ENCODE results near the gene YTHDC2. TPM values are rescaled to one million over a fixed set of nuclear protein-coding genes. Genes with fewer than 3 reads are reported as not detected.

Gene YTHDC2
- polyA plus RNA-seq, 1 experiment: 2.5 TPM

DNA sequence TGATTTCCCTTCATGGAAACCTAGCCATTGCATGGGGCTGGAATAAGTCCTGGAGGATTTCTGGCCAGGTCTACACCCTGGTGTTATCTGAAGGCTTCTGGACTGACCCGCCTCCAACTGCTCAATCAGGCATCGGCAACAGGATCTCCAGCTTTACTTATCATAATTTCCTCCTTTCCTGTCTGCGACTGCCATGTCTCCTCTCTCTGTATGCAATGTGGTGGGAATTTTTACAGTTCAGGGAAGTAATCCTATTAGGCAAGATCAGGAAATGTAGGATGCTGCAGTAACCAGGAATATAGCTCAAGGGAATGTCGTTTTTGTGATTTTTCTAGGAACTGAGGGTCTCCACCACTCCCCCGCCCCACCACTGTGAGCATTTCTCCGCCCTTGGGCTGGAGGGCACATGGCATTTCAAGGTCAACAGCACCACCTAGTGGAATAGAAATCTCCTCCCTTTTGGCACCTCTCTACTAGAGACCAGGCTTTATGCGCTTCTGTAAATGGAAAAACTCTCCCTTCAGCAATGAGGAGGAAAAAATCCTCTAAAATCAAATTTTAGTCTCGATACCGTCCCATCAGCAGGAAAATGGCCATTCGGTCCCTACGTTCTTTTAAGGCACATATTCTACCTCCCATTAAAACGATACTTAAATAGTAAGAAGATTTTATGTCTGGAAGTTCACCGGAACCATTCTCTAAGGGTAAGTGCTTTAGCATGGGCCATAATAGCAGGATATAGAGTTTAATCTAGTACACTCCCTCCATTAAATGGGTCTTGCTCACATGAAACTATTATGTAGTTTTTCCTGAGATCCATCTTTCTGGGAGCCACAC lies 93.0 kb downstream of the YTHDC2 start:
- H3K27me3 ChIP-seq (ENCODE audit: control insufficient read depth, insufficient read depth, low read length): no peaks in the 10 kb centered on the region
- no peaks in the 10 kb centered on the region for H3K36me3 ChIP-seq (ENCODE audit: control insufficient read depth, insufficient read depth, low read length)
- no peak overlapping the region for H3K4me3 ChIP-seq (ENCODE audit: low read depth, low read length)
- POLR2A ChIA-PET: no interaction called here
- TF ChIP-seq, protein P1, sequence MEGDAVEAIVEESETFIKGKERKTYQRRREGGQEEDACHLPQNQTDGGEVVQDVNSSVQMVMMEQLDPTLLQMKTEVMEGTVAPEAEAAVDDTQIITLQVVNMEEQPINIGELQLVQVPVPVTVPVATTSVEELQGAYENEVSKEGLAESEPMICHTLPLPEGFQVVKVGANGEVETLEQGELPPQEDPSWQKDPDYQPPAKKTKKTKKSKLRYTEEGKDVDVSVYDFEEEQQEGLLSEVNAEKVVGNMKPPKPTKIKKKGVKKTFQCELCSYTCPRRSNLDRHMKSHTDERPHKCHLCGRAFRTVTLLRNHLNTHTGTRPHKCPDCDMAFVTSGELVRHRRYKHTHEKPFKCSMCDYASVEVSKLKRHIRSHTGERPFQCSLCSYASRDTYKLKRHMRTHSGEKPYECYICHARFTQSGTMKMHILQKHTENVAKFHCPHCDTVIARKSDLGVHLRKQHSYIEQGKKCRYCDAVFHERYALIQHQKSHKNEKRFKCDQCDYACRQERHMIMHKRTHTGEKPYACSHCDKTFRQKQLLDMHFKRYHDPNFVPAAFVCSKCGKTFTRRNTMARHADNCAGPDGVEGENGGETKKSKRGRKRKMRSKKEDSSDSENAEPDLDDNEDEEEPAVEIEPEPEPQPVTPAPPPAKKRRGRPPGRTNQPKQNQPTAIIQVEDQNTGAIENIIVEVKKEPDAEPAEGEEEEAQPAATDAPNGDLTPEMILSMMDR (IDR thresholded peaks at IDR 0.05; ENCODE audit: insufficient read depth, low read depth, low read length): peak; percentile 72
- CTCF ChIA-PET: interaction anchor here (0.6 to 2.8 kb wide), 20 partner anchors 11 to 1477 kb away, joined by 3 to 11 read pairs (median 4); no protein-coding TSS in a partner anchor
- DNase-seq (ENCODE audit: low read depth): no peak

DNA sequence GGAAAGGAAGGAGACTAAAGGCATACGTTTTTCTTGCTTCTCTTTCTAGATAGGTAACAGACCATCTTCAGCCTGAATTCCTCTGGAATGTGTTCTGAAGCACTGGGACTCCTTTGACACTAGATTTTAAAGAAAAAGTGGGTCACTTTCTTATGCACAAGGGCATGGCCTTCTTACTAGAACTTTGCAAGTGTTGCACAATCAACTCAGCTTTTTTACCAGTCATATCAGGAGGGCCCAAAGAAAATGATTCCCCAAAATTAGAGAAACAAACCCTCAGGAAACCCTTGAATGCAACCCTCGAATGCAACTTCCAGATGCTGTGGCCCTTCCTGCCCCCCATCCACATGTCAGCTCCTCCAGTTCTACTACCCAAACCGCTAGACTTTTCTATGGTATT lies 93.9 kb downstream of the YTHDC2 start:
- Histone ChIP-seq H3K36me3 (ENCODE audit: control insufficient read depth, insufficient read depth, low read length) (no peaks in the 10 kb centered on the region), H3K4me3 (ENCODE audit: low read depth, low read length) (no peak overlapping the region), H3K27me3 (ENCODE audit: control insufficient read depth, insufficient read depth, low read length) (no peaks in the 10 kb centered on the region)
- TF ChIP-seq, protein P1 (IDR thresholded peaks at IDR 0.05; ENCODE audit: insufficient read depth, low read depth, low read length): no peak
- ChIA-PET POLR2A (interaction anchor here (0.6 kb wide), 1 partner anchor 946 kb away, joined by 3 read pairs; no protein-coding TSS in a partner anchor), CTCF (interaction anchor here (1.2 to 2.1 kb wide), 2 partner anchors 8 to 11 kb away, joined by 4 to 7 read pairs; no protein-coding TSS in a partner anchor)
- DNase-seq (ENCODE audit: low read depth): no peak

DNA sequence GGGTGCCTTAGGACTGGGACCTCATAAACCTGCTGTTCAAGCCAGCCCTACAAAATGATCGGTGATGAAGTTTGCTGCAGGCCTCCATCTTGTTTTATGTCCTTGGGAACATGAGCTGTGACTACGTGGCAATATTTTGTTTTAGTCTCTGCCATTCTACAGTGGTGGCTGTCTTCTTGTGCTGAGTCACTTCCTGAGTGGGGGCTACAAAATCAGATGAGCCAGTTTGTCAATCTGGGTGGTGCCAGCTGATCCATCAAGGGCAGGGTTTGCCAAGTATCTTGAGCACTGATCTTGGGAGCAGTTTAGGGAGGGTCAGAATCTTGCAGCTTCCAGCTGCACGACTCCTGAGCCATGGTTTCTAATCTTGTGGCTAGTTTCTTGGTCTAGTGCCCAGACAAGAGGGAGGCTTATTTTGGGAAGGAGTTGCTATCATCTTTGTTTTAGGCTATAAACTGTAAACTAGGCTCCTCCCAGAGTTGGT lies 94.7 kb downstream of the YTHDC2 start:
- Histone ChIP-seq H3K27me3 (ENCODE audit: control insufficient read depth, insufficient read depth, low read length) (no peaks in the 10 kb centered on the region), H3K4me3 (ENCODE audit: low read depth, low read length) (no peak overlapping the region), H3K36me3 (ENCODE audit: control insufficient read depth, insufficient read depth, low read length) (no peaks in the 10 kb centered on the region)
- no peak for DNase-seq (ENCODE audit: low read depth)
- ChIA-PET CTCF (interaction anchor here (0.6 to 2.1 kb wide), 3 partner anchors 9 to 133 kb away, joined by 3 to 7 read pairs (median 4); no protein-coding TSS in a partner anchor), POLR2A (interaction anchor here (0.6 kb wide), 1 partner anchor 947 kb away, joined by 3 read pairs; no protein-coding TSS in a partner anchor)
- TF ChIP-seq, protein P1 (IDR thresholded peaks at IDR 0.05; ENCODE audit: insufficient read depth, low read depth, low read length): no peak

DNA sequence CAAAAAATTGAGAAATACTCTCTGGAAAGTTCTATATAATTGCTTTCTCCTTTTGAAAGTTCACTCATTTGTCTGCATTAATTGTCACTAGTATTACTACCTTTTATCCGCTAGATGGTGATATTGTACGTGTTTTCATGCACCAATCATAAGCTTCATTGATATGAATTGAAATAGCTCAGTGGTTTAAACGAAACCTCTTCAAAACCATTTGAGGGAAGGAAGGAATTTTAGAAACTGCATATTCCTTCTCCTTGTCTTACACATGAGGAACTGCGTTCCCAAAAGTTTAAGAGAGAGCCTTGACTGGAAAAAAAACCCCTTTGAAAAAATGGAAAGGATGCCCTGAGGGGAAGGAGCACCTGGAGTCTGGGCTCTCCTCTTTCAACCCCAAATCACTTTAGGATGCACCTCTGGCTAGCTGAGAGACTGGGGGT lies 98.6 kb downstream of the YTHDC2 start:
- ChIA-PET POLR2A (interaction anchor here (0.5 kb wide), 3 partner anchors 394 to 1053 kb away, joined by 3 to 4 read pairs (median 3); no protein-coding TSS in a partner anchor), CTCF (interaction anchor here (0.6 to 1.9 kb wide), 15 partner anchors 14 to 1634 kb away, joined by 3 to 13 read pairs (median 3); no protein-coding TSS in a partner anchor)
- TF ChIP-seq, protein P1 (IDR thresholded peaks at IDR 0.05; ENCODE audit: insufficient read depth, low read depth, low read length): peak; percentile 54
- Histone ChIP-seq H3K27me3 (ENCODE audit: control insufficient read depth, insufficient read depth, low read length) (no peaks in the 10 kb centered on the region), H3K4me3 (ENCODE audit: low read depth, low read length) (no peak overlapping the region), H3K36me3 (ENCODE audit: control insufficient read depth, insufficient read depth, low read length) (no peaks in the 10 kb centered on the region)
- DNase-seq (ENCODE audit: low read depth): no peak

DNA sequence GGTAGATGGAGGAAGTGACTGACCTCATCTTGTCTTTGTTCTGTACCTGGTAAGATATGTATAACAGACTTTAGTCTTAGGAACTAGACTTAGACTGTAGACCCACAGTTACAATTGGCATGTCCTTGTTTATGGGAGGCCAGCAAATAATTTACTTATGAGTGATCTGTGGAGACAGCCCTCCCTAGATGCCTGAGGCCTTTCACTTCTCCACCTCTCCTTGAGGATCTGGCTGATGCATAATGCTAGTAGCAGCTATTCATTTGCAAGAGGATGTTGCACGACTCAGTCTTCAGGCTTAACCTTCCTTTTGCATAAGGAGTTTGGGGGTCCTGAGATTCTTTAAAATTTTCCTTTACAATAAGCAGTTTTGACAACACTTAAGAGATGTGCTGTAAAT lies 100.7 kb downstream of the YTHDC2 start:
- DNase-seq (ENCODE audit: low read depth): no peak
- H3K27me3 ChIP-seq (ENCODE audit: control insufficient read depth, insufficient read depth, low read length): no peaks in the 10 kb centered on the region
- no peak overlapping the region for H3K4me3 ChIP-seq (ENCODE audit: low read depth, low read length)
- POLR2A ChIA-PET: no interaction called here
- CTCF ChIA-PET: interaction anchor here (0.9 kb wide), 1 partner anchor 9 kb away, joined by 3 read pairs; no protein-coding TSS in a partner anchor
- H3K36me3 ChIP-seq (ENCODE audit: control insufficient read depth, insufficient read depth, low read length): no peaks in the 10 kb centered on the region
- TF ChIP-seq, protein P1 (IDR thresholded peaks at IDR 0.05; ENCODE audit: insufficient read depth, low read depth, low read length): no peak

All from BJ (cell line).